ENCODE data around the gene VKORC1.

VKORC1 gene

GRCh38 chr16:31094424-31095120, at the start of gene VKORC1:
VKORC1 (minus strand) TSS chr16:31094797; CDS start chr16:31094729, 68 bp downstream.
- peak within 1 kb of the TSS; percentile 91 to 97 for H3K27ac ChIP-seq
- peak within 1 kb of the TSS; percentile 94 to 97 for H3K4me3 ChIP-seq
- intact Hi-C loops (cut with DNase I; ENCODE audit: low total_unique reads), result no loop called here
- H3K4me1 ChIP-seq, result peaks cover 0 to 22% (median 12%) of the 10 kb centered on the region in 4 donors
- no peaks in the 10 kb centered on the region for H3K27me3 ChIP-seq
- peaks cover 3 to 18% (median 14%) of the 10 kb centered on the region in 3 donors for H3K36me3 ChIP-seq
- no peaks in the 10 kb centered on the region for H3K9me3 ChIP-seq
- TF ChIP-seq CTCF (IDR thresholded peaks at IDR 0.05), result no peak
- peak; percentile 96 to 98 for DNase-seq

GRCh38 chr16:31143694-31144148, 49.1 kb upstream of the VKORC1 start:
- intact Hi-C loops (cut with DNase I; ENCODE audit: low total_unique reads), result loop anchor here (10.0 kb wide), 1 partner anchor 159 kb away; the partner anchor contains the start of gene HSD3B7
- TF ChIP-seq CTCF (IDR thresholded peaks at IDR 0.05), result no peak

GRCh38 chr16:31143011-31143693, 48.6 kb upstream of the VKORC1 start:
- Histone ChIP-seq H3K4me1 (peaks cover 4 to 32% (median 19%) of the 10 kb centered on the region in 4 donors), H3K36me3 (no peaks in the 10 kb centered on the region), H3K27me3 (peaks cover 0 to 15% of the 10 kb centered on the region in 2 donors), H3K9me3 (no peaks in the 10 kb centered on the region), H3K27ac (peak overlapping the region; percentile 73 to 78), H3K4me3 (peak overlapping the region; percentile 51 to 64)
- intact Hi-C loops (cut with DNase I; ENCODE audit: low total_unique reads), result loop anchor here (10.0 kb wide), 1 partner anchor 158 kb away; the partner anchor contains the start of gene HSD3B7
- peak in 1 of 2 donors; percentile 46 for DNase-seq
- no peak for TF ChIP-seq CTCF (IDR thresholded peaks at IDR 0.05)

More at GRCh38 chr16:31143694-31144148, 49.1 kb upstream of the VKORC1 start:
- Histone ChIP-seq H3K9me3 (no peaks in the 10 kb centered on the region), H3K27me3 (peaks cover 0 to 21% of the 10 kb centered on the region in 2 donors), H3K4me3 (no peak overlapping the region), H3K27ac (no peak overlapping the region), H3K4me1 (peaks cover 4 to 31% (median 16%) of the 10 kb centered on the region in 4 donors), H3K36me3 (no peaks in the 10 kb centered on the region)
- no peak for DNase-seq

- DNase-seq, result peak; percentile 99 to 100
- Histone ChIP-seq H3K4me1 (peaks cover 4 to 33% (median 19%) of the 10 kb centered on the region in 4 donors), H3K27ac (peak overlapping the region; percentile 73 to 78), H3K36me3 (no peaks in the 10 kb centered on the region), H3K27me3 (peaks cover 0 to 10% of the 10 kb centered on the region in 2 donors), H3K4me3 (peak overlapping the region; percentile 51 to 64), H3K9me3 (no peaks in the 10 kb centered on the region)
- intact Hi-C loops (cut with DNase I; ENCODE audit: low total_unique reads), result loop anchor here (10.0 kb wide), 1 partner anchor 158 kb away; the partner anchor contains the start of gene HSD3B7
- TF ChIP-seq CTCF (IDR thresholded peaks at IDR 0.05), result peak; percentile 96 to 99
These were observed 47.8 kb upstream of the VKORC1 start for GRCh38 chr16:31142109-31143010.

Measured in tibial artery (tissue), 4 donors.